Loucy (cell line): Measurements from ENCODE around the gene RETREG3.

Source experiments
- CTCF ChIP-seq: fragments of 200-600 bp; sonication (generic); conservative IDR thresholded peaks from 2 replicates; pipeline ENCODE4 v1.5.1; 2014; ENCODE audit warnings: mild to moderate bottlenecking, antibody characterized with exemption, low read length
- EZH2phosphoT487 ChIP-seq: fragments of 200-600 bp; IDR thresholded peaks from 2 replicates; pipeline ENCODE4 v1.6.1; 2018; ENCODE audit warnings: antibody characterized with exemption, mild to moderate bottlenecking, moderate library complexity, borderline replicate concordance

- TF ChIP-seq CTCF (no peak), EZH2phosphoT487 (no peak)
Observed at GRCh38 chr17:42623732-42624596, 14.8 kb upstream of the RETREG3 start.
